ENCODE measurements around the gene C2orf80. TPM values are rescaled to one million over a fixed set of nuclear protein-coding genes. Genes with fewer than 3 reads are reported as not detected.

The C2orf80 gene
- total RNA-seq, 1 donor from 2014 or later = not detected

DNA sequence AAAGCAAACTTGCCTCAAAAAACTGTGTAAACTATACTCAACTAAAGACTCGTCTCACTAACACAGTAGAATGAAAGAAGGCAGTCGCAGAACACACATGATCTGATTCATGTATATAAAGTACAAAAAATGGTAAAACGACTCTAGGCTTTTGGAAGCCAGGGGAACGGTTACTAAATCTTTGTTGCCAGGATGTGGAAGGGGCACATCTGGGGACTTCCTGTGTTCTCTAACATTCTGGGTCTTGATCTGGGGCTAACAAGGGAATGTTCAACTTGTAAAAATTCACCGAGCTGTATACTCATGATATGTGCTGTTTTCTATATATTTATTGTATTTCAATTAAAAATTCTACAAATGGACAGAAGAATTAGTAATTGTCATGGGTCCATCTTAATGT is 14.3 kb upstream of the C2orf80 start:
- no peak for DNase-seq (ENCODE audit: low read depth)
- H3K36me3 ChIP-seq (ENCODE audit: control insufficient read depth, insufficient read depth, low read length) = no peaks in the 10 kb centered on the region
- H3K4me3 ChIP-seq (ENCODE audit: low read depth, low read length) = no peak overlapping the region
- TF ChIP-seq, protein P1, sequence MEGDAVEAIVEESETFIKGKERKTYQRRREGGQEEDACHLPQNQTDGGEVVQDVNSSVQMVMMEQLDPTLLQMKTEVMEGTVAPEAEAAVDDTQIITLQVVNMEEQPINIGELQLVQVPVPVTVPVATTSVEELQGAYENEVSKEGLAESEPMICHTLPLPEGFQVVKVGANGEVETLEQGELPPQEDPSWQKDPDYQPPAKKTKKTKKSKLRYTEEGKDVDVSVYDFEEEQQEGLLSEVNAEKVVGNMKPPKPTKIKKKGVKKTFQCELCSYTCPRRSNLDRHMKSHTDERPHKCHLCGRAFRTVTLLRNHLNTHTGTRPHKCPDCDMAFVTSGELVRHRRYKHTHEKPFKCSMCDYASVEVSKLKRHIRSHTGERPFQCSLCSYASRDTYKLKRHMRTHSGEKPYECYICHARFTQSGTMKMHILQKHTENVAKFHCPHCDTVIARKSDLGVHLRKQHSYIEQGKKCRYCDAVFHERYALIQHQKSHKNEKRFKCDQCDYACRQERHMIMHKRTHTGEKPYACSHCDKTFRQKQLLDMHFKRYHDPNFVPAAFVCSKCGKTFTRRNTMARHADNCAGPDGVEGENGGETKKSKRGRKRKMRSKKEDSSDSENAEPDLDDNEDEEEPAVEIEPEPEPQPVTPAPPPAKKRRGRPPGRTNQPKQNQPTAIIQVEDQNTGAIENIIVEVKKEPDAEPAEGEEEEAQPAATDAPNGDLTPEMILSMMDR (IDR thresholded peaks at IDR 0.05; ENCODE audit: insufficient read depth, low read length, poor library complexity, severe bottlenecking) = no peak
- no peaks in the 10 kb centered on the region for H3K27me3 ChIP-seq (ENCODE audit: control insufficient read depth, insufficient read depth, low read length)

GRCh38 chr2:208195531-208195930 is 5.7 kb upstream of the C2orf80 start:
- TF ChIP-seq, protein P1 (IDR thresholded peaks at IDR 0.05; ENCODE audit: insufficient read depth, low read length, poor library complexity, severe bottlenecking) = no peak
- DNase-seq (ENCODE audit: low read depth) = no peak
- H3K36me3 ChIP-seq (ENCODE audit: control insufficient read depth, insufficient read depth, low read length) = no peaks in the 10 kb centered on the region
- no peak overlapping the region for H3K4me3 ChIP-seq (ENCODE audit: low read depth, low read length)
- no peaks in the 10 kb centered on the region for H3K27me3 ChIP-seq (ENCODE audit: control insufficient read depth, insufficient read depth, low read length)

DNA sequence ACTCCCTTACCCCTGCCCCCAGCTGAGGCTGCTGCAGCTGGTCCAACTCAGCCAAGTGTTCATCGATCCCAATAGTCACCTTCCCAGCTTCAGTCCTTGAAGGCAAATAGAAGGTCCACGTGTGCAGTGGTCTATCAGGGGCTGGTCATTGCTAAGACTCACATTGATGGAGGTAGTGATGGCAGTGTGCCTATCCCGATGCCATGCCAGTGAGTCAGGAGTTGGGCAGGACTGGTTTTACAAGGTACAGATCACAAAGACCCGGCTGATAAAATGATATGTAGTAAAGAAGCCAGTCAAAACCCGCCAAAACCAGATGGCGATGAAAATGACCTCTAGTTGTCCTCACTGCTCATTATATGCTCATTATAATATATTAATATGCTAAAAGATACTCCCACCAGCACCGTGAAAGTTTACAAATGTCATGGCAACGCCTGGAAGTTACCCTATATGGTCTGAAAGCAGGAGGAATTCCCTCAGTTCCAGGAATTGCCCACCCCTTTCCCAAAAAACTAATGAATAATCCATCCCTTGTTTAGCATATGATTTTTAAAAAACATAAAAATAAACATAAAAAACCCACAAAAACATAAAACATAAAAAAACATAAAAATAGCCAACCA is 2.9 kb upstream of the C2orf80 start:
- TF ChIP-seq, protein P1 (IDR thresholded peaks at IDR 0.05; ENCODE audit: insufficient read depth, low read length, poor library complexity, severe bottlenecking) = no peak
- H3K4me3 ChIP-seq (ENCODE audit: low read depth, low read length) = no peak overlapping the region
- DNase-seq (ENCODE audit: low read depth) = peak; percentile 5
- no peaks in the 10 kb centered on the region for H3K36me3 ChIP-seq (ENCODE audit: control insufficient read depth, insufficient read depth, low read length)
- no peaks in the 10 kb centered on the region for H3K27me3 ChIP-seq (ENCODE audit: control insufficient read depth, insufficient read depth, low read length)

- Histone ChIP-seq H3K36me3 (ENCODE audit: control insufficient read depth, insufficient read depth, low read length) (no peaks in the 10 kb centered on the region), H3K4me3 (ENCODE audit: low read depth, low read length) (no peak overlapping the region), H3K27me3 (ENCODE audit: control insufficient read depth, insufficient read depth, low read length) (no peaks in the 10 kb centered on the region)
- no peak for DNase-seq (ENCODE audit: low read depth)
- TF ChIP-seq, protein P1 (IDR thresholded peaks at IDR 0.05; ENCODE audit: insufficient read depth, low read length, poor library complexity, severe bottlenecking) = no peak
Observed at GRCh38 chr2:208189069-208189809, 591 bp downstream of the C2orf80 start.

DNA sequence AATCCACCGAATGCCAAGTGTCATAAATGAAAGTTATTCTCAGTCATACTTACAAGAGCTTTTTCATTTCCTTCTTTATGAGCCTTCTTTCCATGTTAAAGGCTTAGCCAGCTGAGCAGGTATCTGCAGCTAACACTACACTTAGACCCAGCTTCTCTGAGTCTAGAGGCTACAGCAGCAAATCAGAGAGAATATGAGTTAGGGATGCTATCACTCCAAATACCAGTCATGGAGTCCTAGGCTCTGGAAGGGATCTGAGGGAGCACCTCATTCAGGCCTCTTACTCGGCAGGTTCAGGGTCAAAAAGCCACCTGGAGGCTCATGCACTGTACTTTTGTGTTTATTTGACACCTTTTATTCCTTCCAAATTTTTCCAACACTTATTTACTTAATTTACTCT is 2.9 kb downstream of the C2orf80 start:
- no peak overlapping the region for H3K4me3 ChIP-seq (ENCODE audit: low read depth, low read length)
- no peaks in the 10 kb centered on the region for H3K36me3 ChIP-seq (ENCODE audit: control insufficient read depth, insufficient read depth, low read length)
- no peaks in the 10 kb centered on the region for H3K27me3 ChIP-seq (ENCODE audit: control insufficient read depth, insufficient read depth, low read length)
- DNase-seq (ENCODE audit: low read depth) = no peak
- TF ChIP-seq, protein P1 (IDR thresholded peaks at IDR 0.05; ENCODE audit: insufficient read depth, low read length, poor library complexity, severe bottlenecking) = no peak

Measured in kidney epithelial cell (primary cell).